Fibroblast of skin of scalp (primary cell): Measurements from ENCODE around the gene IGSF6. TPM values are rescaled to one million over a fixed set of nuclear protein-coding genes. Genes with fewer than 3 reads are reported as not detected.
"Not testable (repeated sequence)": the region's sequence is repeated elsewhere in the genome, so short reads cannot be mapped to it uniquely, and the experiment has no call there.

ENCODE experiments used
- DNase-seq: peaks from one replicate; pipeline ENCODE4 v3.0.0-alpha.2; 2013
- polyA plus RNA-seq, 2 experiments: library from polyadenylated mRNA; unstranded; fragments of 120-200 nt; gene quantifications; one replicate each; pipeline ENCODE4 v1.2.1, GENCODE V29; 2013; ENCODE audit not compliant: insufficient read length in 2 of 2

The IGSF6 gene, protein sequence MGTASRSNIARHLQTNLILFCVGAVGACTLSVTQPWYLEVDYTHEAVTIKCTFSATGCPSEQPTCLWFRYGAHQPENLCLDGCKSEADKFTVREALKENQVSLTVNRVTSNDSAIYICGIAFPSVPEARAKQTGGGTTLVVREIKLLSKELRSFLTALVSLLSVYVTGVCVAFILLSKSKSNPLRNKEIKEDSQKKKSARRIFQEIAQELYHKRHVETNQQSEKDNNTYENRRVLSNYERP
- 0.17 TPM for polyA plus RNA-seq (2013, experiment 1 of 2; ENCODE audit: insufficient read length)
- polyA plus RNA-seq (2013, experiment 2 of 2; ENCODE audit: insufficient read length), result 0.26 TPM

DNA sequence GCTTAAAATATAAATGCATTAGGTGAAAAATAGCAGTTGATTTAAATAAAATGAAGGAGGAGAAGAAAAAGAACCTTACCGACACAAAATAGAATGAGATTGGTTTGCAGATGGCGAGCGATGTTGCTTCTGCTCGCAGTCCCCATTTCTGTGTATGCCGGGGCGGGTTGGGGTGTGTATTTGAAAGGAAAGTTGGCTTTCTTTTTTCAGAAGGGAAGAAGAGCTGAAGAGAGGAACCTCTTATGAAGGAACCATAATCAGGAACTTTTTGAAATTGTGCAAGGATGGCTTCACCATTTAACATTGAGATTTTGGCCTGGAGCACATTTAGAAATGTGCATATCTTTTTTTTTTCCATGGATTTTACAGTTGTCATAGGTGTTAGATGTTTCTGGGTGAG is at the start of gene IGSF6:
Gene IGSF6, minus strand, starts transcription at position 156 of the 400 bp plus-strand sequence. Its CDS starts 10 bp downstream, at position 146.
- no peak for DNase-seq

GRCh38 chr16:21701271-21701670 is 48.9 kb upstream of the IGSF6 start:
- DNase-seq, result no peak

GRCh38 chr16:21698169-21699032 is 46.0 kb upstream of the IGSF6 start:
- no peak for DNase-seq

- no peak for DNase-seq
These were observed 44.6 kb upstream of the IGSF6 start for GRCh38 chr16:21697032-21697431.

GRCh38 chr16:21694609-21695008 is 42.2 kb upstream of the IGSF6 start:
- no peak for DNase-seq

DNA sequence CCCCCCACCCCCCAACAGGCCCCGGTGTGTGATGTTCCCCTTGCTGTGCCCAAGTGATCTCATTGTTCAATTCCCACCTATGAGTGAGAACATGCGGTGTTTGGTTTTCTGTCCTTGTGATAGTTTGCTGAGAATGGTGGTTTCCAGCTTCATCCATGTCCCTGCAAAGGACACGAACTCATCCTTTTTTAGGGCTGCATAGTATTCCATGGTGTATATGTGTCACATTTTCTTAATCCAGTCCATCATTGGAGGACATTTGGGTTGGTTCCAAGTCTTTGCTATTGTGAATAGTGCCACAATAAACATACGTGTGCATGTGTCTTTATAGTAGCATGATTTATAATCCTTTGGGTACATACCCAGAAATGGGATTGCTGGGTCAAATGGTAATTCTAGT is 38.6 kb upstream of the IGSF6 start:
- DNase-seq, result not testable (repeated sequence)

DNA sequence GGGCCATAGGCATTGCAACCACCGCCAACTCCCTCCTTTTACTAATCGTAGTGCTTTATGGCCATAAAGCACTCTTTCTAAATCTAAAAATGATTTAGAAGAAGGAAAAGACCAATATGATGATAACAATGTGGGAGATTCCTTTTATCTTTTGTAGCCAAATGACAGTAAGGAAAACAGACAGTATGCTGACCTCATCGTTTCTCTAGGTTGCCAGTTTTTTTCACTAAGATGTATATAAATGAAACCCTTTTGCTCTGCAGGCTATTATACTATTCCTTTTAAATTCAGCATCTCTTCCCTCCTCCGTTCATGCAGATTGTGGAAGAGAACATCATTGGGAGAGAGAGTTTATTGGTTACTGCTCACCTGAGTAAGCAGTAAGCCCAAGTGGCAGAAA is 36.7 kb upstream of the IGSF6 start:
- no peak for DNase-seq

DNA sequence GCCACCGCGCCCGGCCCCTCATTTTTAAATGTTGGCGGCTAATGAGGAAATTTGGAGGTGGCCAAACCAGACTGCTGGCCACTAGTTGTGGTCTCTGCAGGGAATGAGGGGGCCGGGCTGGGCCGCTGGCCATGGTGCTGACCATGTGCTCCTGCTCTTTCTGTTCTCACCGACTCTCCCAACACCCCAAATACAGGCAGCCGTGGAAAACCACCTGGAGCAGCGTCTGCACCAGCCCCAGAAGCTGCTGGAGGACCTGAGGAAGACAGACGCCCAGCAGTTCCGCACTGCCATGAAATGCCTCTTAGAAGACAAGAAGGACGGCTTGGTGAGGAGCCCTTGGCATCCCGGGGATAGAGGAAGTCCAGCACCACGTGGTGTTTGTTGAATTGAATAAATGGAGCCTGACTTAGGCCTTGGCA is 32.6 kb upstream of the IGSF6 start:
- no peak for DNase-seq

GRCh38 chr16:21684199-21684598 is 31.8 kb upstream of the IGSF6 start:
- DNase-seq, result no peak

- no peak for DNase-seq
These were observed 30.8 kb upstream of the IGSF6 start for GRCh38 chr16:21683184-21683583.

DNA sequence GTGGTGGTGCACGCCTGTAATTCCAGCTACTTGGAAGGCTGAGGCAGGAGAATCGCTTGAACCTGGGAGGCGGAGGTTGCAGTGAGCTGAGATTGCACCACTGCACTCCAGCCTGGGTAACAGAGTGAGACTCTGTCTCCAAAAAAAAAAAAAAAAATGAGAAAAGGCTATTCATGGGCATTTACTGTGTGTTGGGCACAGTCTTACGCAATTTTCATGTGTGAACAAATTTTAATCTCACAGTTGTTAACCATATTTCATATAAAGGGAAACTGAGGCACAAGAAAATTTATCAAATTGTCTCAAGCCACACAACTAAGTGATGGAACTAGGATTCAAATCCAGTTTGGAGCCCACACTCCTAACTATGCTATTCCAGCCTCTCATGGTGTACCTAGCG is 28.3 kb upstream of the IGSF6 start:
- DNase-seq, result not testable (repeated sequence)

- not testable (repeated sequence) for DNase-seq
These were observed 22.0 kb upstream of the IGSF6 start for GRCh38 chr16:21674456-21674855.

DNA sequence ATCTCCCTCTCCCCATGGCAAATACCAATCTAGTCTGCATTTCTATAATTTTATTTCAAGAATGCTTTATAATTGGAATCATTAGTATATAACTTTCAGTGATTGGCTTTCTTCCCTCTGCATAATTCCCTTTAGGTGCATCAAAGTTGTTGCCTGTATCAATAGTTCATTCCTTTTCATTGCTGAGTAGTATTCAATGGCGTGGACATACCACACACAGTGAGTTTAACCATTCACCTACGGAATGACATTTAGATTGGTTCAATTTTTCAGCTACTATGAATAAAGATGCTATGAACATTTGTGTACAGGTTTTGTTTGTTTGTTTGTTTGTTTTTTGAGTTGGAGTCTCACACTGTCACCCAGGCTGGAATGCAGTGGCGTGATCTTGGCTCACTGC is 21.1 kb upstream of the IGSF6 start:
- no peak for DNase-seq

GRCh38 chr16:21667575-21667974 is 15.2 kb upstream of the IGSF6 start:
- no peak for DNase-seq

GRCh38 chr16:21666772-21667171 is 14.4 kb upstream of the IGSF6 start:
- no peak for DNase-seq

DNA sequence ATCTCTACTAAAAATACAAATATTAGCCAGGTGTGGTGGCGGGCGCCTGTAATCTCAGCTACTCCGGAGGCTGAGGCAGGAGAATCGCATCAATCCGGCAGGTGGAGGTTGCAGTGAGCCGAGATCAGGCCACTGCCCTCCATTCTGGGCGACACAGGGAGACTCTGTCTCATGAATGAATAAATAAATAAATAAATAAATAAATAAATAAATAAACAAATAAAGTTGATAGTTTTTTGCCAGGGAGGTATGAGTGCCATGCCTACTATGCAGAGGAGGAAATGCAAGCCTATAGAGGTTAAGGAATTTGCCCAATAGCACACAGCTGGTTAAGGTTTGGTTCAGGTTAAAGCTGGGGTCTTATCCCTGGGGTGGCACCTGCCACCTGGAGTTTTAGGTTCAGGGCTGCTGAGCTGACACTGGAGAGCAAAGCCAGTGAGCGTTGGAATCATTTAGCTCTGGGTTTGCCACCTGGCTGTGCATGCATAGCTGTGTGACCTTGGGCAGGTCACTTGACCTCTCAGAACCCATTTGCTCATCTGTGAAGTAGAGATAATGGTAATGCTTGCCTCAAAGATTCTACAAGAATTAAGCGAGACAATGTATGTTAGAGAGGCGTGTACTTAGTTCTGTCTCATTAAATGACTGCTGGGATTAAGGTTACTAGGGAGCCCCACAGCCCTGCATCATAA is 12.5 kb upstream of the IGSF6 start:
- DNase-seq, result no peak

DNA sequence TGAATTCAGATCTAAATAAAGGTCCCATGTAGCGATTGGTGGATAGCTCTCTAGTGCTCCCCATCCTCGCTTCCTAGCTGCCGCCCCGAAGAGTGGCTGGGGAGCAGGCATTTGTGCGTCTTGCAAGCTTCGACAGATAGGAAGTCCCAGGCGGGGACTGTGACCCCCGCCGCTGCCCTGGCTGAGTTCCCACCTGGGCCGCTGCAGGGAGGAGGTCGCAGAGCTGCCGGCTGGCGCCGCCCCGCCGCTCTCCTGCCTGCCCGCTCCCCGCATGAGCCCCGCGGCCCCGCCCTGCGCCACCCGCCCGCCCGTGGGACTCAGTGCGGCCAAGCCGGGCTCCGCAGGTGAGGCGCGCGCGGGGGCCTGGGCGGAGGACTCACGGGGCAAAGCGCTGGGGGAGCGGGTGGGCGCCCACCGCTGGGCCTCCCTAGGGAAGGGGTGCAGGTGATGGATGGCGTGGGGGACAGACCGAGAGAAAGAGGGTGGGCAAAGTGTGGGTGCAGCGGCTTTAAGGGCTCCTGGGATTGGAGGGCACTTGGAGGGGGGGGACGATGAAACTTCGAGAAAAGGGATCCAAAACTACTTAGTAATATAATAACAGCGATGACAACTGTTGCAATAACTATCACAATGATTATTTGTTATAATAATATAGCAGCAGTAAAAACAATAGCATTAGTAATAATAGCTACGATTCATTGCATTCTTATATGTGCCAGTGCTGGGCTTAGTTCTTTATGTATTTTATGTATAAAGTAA is 11.7 kb upstream of the IGSF6 start, which contains the start of gene OTOA:
Gene OTOA, plus strand, starts transcription at position 80 of the 759 bp plus-strand sequence. CDS start 14,547 bp downstream, outside the sequence.
- no peak for DNase-seq

DNA sequence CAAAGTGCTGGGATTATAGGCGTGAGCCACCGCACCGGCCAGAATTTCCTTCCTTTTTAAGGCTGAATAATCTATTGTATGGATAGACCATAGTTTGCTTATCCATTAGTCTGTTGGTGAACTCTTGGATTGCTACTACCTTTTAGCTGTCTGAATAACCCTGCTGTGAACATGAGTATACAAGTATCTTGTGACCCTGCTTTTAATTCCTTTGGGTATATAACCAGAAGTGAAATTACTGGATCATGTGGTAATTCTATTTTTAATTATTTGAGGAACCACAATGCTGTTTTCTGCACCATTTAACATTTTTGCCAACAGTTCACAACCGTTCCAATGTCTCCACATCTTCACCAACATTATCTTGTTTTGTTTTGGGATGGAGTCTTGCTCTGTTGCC is 6.7 kb upstream of the IGSF6 start:
- DNase-seq, result no peak

DNA sequence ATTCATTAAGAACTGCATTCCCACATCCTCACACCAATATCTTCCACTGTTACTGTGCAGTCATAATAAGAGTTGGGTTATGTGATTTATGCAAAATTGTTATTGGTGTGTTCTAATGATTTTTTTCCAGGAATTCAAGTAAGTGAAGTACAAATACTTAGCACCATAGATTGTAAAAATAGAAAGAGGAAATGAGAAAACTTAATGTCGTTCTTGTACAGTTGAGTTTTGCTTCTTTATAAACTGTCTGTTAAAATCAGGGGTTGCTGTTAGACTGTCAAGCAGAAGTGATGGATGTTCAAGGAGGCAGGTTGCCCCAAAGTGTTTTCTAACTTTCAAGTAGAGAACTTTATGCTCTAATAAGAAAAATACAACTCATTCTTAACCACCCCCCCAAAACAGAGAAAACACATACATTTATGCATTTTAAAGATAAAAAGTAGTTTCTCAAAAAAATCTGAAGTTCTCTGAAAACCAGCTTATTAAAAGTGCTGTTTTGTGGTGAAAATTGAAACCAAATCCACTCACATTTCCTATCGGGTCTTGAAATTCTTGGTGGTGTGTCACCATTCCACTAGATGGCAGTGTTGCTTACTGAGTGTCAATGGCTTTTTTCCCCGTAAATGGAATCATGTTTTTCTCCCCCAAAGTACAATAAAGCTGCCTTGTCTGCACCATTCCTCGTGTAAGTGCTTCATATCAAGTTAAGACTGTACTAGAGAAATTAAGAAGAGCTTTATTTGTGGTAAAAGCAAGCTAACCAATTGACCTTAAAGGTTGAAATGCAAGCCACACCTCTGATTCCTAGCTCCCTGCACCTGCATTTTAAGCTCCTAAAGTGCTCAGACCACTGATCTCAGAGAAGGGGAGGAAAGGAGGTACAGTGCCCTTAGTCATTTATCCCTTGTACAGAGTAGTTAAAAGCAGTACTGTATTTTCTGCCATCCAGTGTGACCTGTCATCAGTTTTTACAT is 4.7 kb upstream of the IGSF6 start:
- DNase-seq, result peak; percentile 53

- no peak for DNase-seq
These were observed 2.5 kb upstream of the IGSF6 start for GRCh38 chr16:21654881-21655280.

DNA sequence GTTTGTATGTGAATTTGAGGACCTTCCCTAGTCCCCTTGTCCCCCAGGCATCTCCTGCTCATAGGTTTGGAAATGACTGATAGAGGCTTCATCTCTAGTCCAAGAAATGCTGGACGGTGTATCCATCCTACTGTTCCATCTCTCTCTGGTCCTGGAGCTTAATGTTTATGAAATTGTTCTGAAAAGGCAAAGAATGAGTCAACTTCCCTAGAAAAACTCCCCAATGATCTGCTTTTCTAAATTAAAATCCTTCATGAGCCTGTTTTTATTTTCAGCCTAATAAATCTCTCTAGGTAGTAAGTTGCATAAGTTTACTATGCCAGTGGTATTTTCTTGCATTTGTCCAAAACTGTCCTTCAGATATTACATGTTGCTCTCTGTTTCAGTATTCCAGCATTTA is 2.1 kb upstream of the IGSF6 start:
- DNase-seq, result no peak
